Lower leg skin (tissue), 3 donors: ENCODE results near the gene TBL2.

Experiments
- CTCF ChIP-seq, 3 donors: fragments of 450-650 bp; IDR thresholded peaks; one replicate each; pipeline ENCODE4 v1.5.1; 2016; ENCODE audit warnings: antibody characterized with exemption in 3 of 3, mild to moderate bottlenecking in 3 of 3, moderate library complexity in 2 of 3
- POLR2A ChIP-seq, 2 donors: fragments of 450-650 bp; IDR thresholded peaks; one replicate each; pipeline ENCODE4 v1.6.1; 2016 to 2017; ENCODE audit warnings: antibody characterized with exemption in 2 of 2, mild to moderate bottlenecking in 1 of 2, moderate library complexity in 1 of 2

- TF ChIP-seq CTCF (IDR thresholded peaks at IDR 0.05) (no peak), POLR2A (IDR thresholded peaks at IDR 0.05) (no peak)
These were observed 5.6 kb downstream of the TBL2 start for GRCh38 chr7:73572767-73573186.
